ENCODE measurements around the gene CT45A10.
"Not testable (repeated sequence)": the region's sequence is repeated elsewhere in the genome, so short reads cannot be mapped to it uniquely, and the experiment has no call there.

GRCh38 chrX:135837180-135837579 lies 56.1 kb downstream of the CT45A10 start, which contains the start of gene CT45A7:
- TF ChIP-seq POLR2AphosphoS5 (IDR thresholded peaks at IDR 0.05); POLR2A (IDR thresholded peaks at IDR 0.05); CTCF (IDR thresholded peaks at IDR 0.05); EP300 (IDR thresholded peaks at IDR 0.05; ENCODE audit: low read depth): not testable (repeated sequence)

Measured in transverse colon (tissue), 4 donors.